NCI-H1105 (cell line): Measurements from ENCODE around the gene PDE6B.
"Not testable (repeated sequence)": the region's sequence is repeated elsewhere in the genome, so short reads cannot be mapped to it uniquely, and the experiment has no call there.

Experiments used
- DNase-seq: peaks from one replicate; lab custom pipeline; 2025; lab: John Stamatoyannopoulos, UW

PDE6B gene

DNA sequence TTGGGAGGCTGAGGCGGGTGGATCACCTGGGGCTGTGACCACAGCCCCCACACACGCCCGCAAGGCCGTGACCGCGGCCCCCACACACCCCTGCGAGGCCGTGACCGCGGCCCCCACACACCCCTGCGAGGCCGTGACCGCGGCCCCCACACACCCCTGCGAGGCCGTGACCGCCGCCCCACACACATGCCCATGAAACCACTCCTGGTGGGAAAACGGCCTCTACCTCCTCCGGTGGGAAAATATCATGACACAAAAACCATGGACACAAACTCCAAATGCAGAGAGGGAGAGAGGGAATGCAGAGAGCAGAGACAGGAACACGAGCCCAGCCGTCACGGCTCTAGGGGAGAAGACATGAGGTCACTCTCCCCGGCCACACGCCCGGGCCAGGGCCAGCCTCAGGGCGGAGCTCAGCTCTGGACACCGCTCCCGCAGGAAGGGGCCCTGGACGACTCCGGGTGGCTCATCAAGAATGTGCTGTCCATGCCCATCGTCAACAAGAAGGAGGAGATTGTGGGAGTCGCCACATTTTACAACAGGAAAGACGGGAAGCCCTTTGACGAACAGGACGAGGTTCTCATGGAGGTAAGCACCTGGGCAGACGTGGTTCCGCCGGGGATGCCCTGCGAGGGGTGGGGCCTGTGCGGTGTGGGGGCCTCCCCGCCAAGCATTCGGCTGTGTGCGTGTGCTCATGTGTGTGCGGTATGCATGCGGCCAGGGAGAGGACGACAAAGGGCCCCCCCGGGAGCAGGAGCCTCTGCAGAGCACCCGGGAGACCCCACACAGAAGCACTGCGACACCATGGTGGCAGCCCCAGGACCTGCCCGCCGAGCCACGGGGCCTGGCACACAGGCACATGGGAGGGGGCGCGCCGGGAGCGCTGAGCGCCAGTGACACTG lies 31.3 kb downstream of the PDE6B start:
- no peak for DNase-seq

DNA sequence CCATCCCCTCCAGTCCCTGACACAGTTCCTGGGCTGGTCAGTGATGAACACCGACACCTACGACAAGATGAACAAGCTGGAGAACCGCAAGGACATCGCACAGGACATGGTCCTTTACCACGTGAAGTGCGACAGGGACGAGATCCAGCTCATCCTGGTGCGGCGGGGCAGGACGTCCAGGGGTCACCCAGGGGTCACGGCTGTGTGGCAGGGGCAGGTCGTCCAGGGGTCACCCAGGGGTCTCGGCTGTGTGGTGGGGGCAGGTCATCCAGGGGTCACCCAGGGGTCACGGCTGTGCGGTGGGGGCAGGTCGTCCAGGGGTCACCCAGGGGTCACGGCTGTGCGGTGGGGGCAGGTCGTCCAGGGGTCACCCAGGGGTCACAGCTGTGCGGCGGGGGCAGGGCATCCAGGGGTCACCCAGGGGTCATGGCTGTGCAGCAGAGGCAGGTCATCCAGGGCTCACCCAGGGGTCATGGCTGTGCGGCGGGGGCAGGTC lies 32.0 kb downstream of the PDE6B start:
- DNase-seq, result no peak

DNA sequence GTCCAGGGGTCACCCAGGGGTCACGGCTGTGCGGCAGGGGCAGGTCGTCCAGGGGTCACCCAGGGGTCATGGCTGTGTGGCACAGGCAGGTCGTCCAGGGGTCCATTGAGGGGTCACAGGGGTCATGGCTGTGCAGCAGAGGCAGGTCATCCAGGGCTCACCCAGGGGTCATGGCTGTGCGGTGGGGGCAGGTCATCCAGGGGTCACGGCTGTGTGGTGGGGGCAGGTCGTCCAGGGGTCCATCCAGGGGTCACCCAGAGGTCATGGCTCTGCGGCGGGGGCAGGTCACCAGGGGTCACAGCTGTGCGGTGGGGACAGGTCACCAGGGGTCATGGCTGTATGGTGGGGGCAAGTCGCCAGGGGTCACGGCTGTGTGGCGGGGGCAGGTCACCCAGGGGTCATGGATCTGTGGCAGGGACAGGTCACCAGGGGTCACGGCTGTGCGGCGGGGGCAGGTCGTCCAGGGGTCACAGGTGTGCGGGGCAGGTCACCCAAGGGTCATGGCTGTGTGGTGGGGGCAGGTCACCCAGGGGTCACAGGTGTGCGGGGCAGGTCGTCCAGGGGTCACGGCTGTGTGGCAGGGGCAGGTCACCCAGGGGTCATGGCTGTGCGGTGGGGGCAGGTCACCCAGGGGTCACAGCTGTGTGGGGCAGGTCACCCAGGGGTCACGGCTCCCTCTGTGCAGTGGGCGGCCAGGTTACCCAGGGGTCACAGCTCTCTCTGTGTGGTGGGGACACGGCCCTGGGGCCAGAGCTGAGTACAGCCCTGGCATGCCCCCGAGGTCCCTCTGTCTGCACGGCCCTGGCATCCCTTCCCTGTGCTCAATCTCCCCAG lies 32.7 kb downstream of the PDE6B start:
- DNase-seq, result no peak

DNA sequence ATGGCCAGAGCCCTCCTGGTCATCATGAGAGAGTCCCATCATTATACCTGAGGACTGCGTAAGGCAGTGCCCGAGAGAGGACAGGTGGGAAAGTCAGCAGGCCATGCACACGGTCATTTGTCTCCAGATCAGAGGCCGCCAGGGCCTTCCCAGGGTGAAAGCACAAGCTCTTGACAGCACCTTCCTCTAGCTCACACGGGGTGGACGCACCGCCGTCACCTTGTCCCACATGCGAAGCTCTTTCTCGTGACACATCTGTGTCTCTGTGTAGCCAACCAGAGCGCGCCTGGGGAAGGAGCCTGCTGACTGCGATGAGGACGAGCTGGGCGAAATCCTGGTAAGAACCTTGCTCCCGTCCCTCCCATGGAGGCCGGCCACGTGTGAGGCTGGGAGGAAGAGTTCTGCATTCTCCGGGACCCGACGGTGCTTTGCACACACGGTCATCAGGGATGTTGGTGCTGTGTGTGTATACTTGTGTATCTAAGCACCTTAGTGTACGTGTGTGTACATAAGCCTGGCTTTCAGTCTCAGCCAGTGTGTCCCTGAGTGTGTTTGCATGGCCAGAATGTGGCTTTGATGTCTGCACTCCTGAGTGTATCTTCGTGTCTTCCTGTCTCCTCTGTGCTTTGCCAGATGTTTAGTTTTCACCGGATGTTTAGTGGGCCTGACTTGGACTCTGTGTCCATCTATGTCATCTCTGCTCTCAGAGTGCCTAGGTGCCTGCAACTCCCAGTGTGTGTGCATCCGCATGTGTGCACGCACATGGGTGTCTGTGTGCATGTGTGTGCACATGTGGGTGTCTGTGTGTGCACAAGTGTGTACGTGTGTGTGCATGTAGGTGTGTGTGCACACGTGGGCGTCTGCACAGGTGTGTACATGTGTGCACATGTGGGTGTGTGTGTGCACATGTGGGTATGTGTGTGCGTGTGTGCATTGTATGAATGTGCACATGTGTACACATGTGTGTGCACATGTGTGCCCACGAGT lies 33.6 kb downstream of the PDE6B start:
- DNase-seq, result no peak

DNA sequence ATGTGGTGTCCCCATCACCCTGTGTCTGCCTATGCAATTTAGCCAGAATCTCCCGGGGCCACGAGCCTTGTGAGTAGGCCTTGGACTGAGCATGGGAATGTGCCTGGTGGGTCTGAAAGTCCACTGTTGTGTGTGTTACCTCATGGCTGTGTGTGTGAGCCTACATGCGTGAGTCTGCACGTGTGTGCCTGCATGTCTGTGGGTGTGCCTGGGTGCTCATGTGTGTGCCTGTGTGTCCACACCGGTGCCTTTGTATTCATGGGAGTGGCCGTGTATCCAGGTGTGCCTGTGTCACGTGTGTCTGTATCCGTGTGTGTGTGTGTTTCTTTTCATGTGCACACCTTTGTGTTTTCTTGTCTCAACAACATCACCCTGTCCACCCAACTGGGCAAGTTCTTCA lies 34.5 kb downstream of the PDE6B start:
- no peak for DNase-seq

DNA sequence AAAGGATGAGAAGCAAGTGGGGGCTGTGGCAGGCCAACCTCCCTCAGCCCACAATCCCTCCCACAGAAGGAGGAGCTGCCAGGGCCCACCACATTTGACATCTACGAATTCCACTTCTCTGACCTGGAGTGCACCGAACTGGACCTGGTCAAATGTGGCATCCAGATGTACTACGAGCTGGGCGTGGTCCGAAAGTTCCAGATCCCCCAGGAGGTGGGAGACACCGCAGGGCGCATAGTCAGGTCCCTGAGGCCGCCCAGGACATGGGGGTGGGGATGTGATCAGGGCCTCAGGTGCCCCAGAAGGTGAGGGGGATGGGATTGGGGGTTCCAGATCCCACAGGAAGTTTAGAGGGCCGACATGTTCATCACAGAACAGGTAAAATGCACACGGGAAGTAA lies 35.0 kb downstream of the PDE6B start:
- no peak for DNase-seq

DNA sequence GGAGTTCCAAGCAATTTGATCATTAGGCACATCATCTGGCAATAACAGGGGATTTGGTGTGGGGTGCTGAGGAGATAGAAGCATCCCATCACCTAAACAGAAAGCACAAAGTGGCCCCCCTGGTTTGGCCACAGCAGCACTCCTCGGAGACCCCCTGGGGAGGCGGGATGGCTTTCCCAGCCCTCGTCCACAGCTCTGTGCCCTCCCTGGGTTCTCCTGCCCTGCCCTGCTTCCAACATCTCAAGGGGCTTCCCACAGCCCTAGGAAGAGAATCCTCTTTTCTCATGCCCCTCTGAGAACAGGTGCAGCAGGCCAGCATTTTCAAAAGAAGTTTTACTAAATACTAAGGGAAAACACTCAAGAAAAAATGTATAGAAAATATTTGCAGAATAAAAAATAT lies 35.9 kb downstream of the PDE6B start:
- no peak for DNase-seq

DNA sequence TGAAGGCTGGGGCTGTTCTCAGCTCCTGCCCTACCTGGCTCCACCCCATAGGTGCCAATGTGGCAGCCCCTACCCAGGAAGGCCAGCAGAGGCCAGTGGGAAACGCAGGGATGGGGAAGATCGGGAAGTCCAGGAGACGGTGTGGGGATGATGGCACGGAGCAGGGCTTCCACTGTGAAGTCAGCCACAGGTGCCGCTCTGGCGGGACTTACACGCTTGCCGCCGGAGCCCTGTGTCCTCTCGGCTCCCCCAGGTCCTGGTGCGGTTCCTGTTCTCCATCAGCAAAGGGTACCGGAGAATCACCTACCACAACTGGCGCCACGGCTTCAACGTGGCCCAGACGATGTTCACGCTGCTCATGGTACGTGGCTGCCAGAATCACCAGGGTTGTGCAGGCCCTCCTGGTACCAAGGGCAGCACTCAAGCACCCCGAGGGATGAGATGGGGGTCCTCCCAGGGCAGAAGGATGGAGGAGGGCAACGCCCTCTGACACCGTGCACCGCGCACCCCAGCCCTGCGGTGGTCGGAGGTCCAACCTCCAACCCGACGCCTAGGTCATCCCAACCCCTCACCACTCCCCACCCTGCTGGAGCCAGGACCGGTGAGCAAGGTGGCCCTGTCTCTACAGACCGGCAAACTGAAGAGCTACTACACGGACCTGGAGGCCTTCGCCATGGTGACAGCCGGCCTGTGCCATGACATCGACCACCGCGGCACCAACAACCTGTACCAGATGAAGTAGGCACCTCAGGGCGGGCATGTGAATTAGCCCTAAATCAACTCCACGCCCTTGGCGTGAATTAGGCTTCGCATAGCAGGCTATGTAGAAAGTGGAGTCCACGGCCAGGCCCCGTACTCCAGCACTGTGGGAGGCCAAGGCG lies 36.7 kb downstream of the PDE6B start:
- DNase-seq, result no peak

DNA sequence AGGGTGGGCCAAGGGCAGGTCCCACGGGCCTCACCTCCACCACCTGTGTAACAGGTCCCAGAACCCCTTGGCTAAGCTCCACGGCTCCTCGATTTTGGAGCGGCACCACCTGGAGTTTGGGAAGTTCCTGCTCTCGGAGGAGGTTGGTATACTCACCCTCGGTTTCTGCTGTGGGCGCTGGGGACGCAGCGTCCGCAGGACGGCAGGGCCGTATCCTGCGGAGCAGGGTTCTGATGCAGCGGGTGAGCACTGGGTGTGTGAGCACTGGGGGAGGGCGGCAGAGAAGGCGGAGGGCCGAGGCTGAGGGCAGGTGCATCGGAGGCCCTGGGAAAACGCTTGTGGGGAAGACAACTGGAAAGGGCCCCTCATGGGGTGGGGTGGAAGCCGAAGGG lies 37.7 kb downstream of the PDE6B start:
- DNase-seq, result no peak

DNA sequence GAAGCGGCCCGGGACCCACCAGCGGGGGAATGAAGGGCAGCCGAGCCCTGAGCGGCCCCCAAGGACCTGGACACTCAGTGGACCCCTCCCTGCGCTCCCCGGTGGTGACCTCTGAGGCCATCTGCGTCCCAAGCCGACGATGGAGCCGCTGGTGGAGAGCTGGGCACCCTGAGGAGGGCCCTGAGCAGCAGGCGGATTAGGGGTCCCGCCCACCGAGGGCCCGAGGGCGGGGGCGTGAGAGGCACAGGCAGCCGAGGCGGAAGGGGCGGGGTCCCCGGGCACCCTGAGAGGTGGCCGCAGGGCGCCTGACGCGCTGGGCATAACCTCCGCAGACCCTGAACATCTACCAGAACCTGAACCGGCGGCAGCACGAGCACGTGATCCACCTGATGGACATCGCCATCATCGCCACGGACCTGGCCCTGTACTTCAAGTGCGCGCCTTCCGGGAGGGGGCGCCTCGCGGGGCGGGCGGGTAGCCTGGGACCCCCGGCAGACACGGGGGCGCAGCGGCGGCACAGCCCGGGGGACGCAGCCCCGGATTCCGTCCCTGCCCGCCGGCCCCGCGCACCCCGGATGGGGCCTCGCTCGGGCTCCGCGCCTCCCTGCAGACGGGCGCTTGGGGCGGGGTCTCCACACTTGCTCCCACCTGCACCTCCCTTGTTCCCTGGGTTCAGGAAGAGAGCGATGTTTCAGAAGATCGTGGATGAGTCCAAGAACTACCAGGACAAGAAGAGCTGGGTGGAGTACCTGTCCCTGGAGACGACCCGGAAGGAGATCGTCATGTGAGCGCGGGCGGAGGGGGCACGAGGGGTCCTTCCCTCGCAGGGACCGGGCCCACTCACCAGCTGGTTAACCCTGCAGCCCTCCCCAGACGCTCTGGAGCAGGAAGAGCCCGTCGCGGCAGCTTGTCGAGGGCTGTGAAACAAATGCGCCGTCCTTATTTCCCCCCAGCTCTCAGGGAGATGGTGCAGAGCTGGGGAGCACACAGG lies 38.4 kb downstream of the PDE6B start:
- peak; percentile 11 for DNase-seq

DNA sequence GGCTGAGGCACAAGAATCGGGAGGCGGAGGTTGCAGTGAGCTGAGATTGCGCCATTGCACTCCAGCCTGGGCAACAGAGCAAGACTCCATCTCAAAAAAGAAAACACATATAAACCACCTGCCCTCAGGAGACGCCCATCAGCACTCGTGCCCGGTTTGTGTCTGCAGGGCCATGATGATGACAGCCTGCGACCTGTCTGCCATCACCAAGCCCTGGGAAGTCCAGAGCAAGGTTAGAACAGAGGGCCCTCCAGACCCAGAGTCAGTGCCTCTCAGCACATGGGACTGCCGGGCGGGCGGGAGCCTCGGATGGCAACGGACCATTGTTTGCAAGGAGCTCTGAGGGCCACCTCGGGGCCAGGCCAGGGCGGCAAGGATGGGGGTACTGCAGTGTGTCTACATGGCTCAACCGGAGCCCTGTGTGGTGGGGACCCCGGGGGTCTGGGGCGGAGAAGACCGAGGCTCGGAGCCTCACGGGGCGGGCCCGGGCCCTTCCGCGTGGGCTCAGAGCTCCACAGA lies 39.4 kb downstream of the PDE6B start:
- DNase-seq, result no peak

DNA sequence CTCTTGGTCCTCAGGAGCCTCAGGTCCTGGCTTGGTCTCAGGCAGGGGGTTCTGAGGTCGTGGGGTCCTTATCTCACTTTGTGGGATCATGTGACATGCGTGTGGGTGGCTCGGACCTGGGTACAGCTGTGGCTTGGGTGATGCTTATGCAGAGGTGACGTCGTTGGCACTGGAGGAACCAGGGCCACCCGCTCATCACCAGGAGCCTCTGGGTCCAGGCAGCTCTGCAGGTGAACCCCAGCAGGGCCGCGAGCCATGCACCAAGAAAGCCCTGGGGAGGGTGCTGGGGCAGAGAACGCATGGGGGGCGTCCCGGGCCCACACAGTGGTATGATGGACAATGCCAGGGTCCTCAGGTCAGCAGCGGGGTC lies 40.0 kb downstream of the PDE6B start:
- DNase-seq, result no peak

DNA sequence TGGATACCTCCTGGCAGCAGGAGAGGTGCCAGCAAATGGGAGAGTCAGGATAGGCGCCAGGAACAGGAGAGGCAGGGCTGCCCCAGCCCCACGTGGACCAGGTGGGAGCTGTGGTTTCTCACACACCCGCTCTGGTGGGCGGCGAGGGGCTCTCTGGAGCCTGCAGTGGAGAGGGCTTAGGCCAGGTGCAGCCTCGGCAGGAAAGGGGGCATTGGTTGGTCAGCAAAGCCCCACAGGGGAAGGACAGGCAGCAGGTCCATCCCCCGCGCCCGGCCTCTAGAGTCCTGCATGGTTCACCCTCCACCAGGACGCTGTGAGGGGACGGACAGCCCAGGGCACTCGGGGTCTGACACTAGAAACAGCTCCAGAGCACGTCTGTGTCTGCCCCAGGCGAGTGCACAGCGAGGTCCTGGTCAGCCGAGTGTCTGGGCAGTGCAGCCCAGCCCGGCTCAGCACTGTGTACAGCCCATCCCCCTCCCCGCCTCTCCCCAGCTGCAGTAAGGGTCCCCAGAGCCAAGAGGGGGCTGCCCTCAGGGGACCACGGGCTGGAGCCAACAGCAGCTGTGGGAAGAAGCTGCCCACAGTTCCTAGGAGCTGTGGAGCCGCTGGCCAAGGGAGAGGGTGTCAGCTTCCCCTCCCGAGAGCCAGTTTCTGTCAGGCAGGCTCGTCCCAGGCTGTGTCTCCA lies 40.5 kb downstream of the PDE6B start:
- DNase-seq, result no peak

DNA sequence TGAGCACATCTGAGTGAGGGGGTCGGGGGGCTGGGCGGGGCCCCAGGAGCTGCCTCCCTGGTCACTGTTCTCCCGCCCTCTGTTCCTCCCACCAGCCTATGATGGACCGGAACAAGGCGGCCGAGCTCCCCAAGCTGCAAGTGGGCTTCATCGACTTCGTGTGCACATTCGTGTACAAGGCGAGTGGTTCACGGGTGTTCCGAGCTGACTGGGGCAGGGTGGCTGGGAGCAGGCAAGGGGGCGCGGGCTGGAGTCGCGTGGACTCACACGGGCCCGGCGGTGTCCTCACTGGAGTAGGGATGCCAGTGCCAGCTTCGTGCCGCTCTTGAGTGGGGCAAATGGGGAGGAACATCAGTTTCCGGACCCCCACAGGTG lies 41.0 kb downstream of the PDE6B start:
- DNase-seq, result no peak

DNA sequence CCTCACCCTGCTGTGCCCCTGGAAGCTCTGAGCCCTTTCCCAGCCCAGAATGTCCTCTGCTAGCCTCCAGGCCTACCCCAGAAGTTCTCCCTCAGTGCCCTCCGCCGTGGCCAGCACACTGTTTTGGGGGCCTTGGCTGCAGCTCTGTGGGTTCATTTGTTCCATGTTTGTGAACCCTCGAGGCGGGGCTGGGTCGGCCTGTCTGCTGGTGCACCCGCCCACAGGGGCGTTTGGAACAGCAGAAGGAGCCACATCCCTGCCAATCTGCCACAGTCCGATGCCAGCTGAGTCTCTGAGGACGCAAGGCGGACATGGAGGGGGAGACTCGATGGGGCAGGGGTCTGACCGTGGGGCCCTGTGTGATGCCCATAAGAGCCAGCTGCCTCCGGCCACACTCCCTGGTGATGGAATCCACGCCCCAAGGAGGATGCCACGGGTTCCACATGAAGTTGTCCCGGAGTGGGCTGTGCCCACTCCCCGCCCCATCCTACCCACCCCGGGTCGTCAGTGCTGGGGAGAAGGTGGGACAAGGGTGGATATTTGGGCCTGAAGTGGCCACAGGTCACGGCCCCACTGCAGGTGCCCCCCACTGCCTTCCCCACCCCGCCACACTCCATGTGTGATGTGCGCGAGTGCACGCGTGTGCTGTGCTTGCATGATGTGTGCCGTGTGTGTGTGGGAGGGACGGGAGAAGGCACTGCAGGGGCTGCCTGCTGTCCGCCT lies 41.6 kb downstream of the PDE6B start:
- no peak for DNase-seq

DNA sequence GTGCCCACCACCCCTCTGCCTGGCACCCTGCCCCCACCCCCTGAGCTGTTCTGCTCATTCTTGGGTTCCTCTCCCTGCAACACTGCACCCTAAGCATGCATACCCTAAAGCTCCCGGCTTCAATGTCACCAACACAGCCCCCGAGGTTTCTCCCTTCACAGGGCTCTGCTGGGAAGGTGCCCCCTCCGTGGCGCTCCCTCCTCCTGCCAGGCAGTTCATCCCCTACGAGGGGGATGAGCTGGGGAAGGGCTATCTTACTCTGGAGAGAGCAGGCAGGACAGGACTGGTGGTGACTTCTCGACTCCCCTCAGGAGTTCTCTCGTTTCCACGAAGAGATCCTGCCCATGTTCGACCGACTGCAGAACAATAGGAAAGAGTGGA lies 42.2 kb downstream of the PDE6B start:
- no peak for DNase-seq

DNA sequence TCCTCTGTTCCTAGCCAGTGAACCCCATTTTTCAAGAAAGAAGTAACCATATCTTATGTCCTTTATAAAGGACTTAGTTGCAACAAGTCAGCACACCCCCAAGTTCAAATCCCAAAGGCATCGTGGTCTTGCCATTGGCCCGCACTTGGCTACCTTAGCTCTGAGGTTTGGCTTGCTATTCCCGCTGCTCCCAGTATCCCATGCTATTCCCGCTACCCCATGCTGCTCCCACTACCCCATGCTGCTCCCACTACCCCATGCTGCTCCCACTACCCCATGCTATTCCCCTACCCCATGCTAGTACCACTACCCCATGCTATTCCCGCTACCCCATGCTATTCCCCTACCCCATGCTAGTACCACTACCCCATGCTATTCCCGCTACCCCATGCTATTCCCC lies 42.8 kb downstream of the PDE6B start:
- DNase-seq, result not testable (repeated sequence)
